HepG2 (cell line): ENCODE data around the gene RYR2.

ENCODE experiments used
- ARHGAP35 ChIP-seq: sonication (generic); formaldehyde crosslinking; IDR thresholded peaks from 2 replicates; pipeline ENCODE4 v1.9.0; 2022; ENCODE audit warnings: mild to moderate bottlenecking, inconsistent platforms, moderate library complexity, missing genetic modification reagents, borderline replicate concordance
- BCL6 ChIP-seq: IDR thresholded peaks from 2 replicates; pipeline ENCODE4 v1.6.1; 2016; ENCODE audit warnings: missing genetic modification reagents, missing compliant biosample characterization
- CTCF ChIP-seq: sonication (generic); formaldehyde crosslinking; IDR thresholded peaks from 2 replicates; pipeline ENCODE4 v1.5.0; 2020; ENCODE audit warnings: mild to moderate bottlenecking, missing genetic modification reagents, moderate library complexity
- NCOA5 ChIP-seq: sonication (generic); formaldehyde crosslinking; IDR thresholded peaks from 2 replicates; pipeline ENCODE4 v1.4.0; 2020; ENCODE audit warnings: missing genetic modification reagents
- POGZ ChIP-seq: sonication (generic); formaldehyde crosslinking; IDR thresholded peaks from 2 replicates; pipeline ENCODE4 v1.4.0; 2020; ENCODE audit warnings: mild to moderate bottlenecking, missing genetic modification reagents
- POLR2A ChIP-seq, 2 experiments: IDR thresholded peaks; 2 replicates each; pipeline ENCODE4 v1.6.1; 2011; ENCODE audit warnings: low read depth in 2 of 2, low read length in 2 of 2, mild to moderate bottlenecking in 1 of 2, moderate library complexity in 1 of 2; ENCODE audit not compliant: insufficient read depth in 1 of 2
- SCMH1 ChIP-seq: sonication (generic); formaldehyde crosslinking; IDR thresholded peaks from 2 replicates; pipeline ENCODE4 v1.9.0; 2021; ENCODE audit warnings: missing genetic modification reagents, mild to moderate bottlenecking, borderline replicate concordance
- ZBTB38 ChIP-seq: sonication (generic); formaldehyde crosslinking; IDR thresholded peaks from 2 replicates; pipeline ENCODE4 v1.5.1; 2020; ENCODE audit warnings: mild to moderate bottlenecking, missing genetic modification reagents
- ZNF605 ChIP-seq: sonication (generic); formaldehyde crosslinking; IDR thresholded peaks from 2 replicates; pipeline ENCODE4 v1.8.0; 2022; ENCODE audit warnings: mild to moderate bottlenecking, missing genetic modification reagents
- ZSCAN5A ChIP-seq: sonication (generic); formaldehyde crosslinking; IDR thresholded peaks from 2 replicates; pipeline ENCODE4 v1.8.0; 2022; ENCODE audit warnings: mild to moderate bottlenecking, missing genetic modification reagents, borderline replicate concordance

GRCh38 chr1:237811633-237812032, 769.6 kb downstream of the RYR2 start:
- no peak for TF ChIP-seq ZSCAN5A (CRISPR knock-in tag)
- no peak for TF ChIP-seq NCOA5 (CRISPR knock-in tag)
- TF ChIP-seq CTCF (CRISPR knock-in tag) = no peak
- TF ChIP-seq POGZ (CRISPR knock-in tag) = no peak
- TF ChIP-seq SCMH1 = no peak
- TF ChIP-seq POLR2A (IDR thresholded peaks at IDR 0.05; ENCODE audit: insufficient read depth in 1 of 2, low read depth in 2 of 2, low read length in 2 of 2) = no peak
- TF ChIP-seq ZBTB38 (CRISPR knock-in tag) = no peak
- TF ChIP-seq ARHGAP35 (CRISPR knock-in tag) = no peak
- no peak for TF ChIP-seq BCL6
- TF ChIP-seq ZNF605 = no peak
